HG03196 (cell line): ENCODE data around the gene ARHGAP12.
"Not testable (repeated sequence)": the region's sequence is repeated elsewhere in the genome, so short reads cannot be mapped to it uniquely, and the experiment has no call there.

ENCODE experiments used
- ATAC-seq: cut with Tn5 transposase; IDR thresholded peaks from one replicate; pipeline ENCODE4 v1.9.1; 2021; ENCODE audit not compliant: unreplicated experiment

The ARHGAP12 gene

GRCh38 chr10:31927565-31927883, 1.1 kb downstream of the ARHGAP12 start:
- ATAC-seq: no peak

DNA sequence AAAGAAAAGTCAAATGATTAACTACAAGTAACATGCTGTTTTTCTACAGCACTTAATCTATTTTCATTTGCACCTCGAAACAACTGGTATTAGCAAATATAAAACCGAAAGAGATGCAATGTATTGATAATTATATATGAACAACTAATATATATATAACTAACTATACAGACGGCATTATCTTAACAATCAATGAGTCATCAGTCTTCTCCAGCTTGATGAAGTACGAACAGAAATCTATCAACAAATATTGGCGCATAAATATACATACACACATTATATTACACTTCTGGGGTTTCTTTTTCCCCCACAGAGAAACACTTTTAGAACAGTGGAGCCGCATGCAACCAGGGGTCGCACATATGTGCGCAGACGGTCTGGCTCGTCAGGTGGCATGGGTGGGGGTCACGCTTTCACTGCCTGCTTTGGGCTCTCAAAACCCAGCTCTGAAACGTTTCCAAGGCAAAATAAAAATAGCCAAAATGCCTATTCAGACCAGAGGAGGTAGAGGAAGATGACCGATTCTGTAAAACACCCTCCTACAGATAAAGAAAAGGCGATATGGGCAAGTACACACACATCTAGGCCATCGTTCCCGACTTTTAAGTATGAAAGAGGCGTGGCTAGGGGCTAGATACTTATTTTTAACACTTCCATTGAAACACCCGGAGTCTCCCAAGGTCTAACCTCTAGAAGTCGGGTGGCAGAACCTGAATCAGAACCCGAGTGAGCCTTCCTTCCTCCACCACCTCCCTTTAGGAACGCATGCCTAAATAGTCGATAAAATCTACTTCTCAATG, 1.7 kb downstream of the ARHGAP12 start:
- no peak for ATAC-seq

GRCh38 chr10:31926160-31926559, 2.5 kb downstream of the ARHGAP12 start:
- no peak for ATAC-seq

- ATAC-seq: no peak
Measured at GRCh38 chr10:31924833-31925232, 3.8 kb downstream of the ARHGAP12 start.

- no peak for ATAC-seq
Measured at GRCh38 chr10:31923389-31923788, 5.2 kb downstream of the ARHGAP12 start.

- peak; percentile 60 for ATAC-seq
Measured at GRCh38 chr10:31921031-31921430, 7.6 kb downstream of the ARHGAP12 start.

DNA sequence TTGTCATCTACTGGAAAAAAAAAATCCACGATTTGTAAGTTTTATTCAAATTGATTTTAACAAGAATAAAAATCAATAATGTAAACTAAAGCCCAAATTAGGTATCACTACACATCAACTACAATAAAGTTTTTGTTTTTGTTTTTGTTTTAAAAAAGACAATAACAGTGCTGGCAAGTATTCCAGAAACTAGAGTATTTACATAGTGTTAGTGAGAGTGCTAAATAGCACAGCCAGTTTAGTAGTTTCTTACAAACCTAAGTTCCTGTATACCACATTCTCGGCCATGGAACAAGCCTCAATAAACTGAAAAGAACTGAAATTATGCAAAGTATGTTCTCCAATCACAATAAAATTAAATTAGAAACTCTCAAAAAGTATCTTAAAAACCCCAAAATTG, 8.1 kb downstream of the ARHGAP12 start:
- ATAC-seq: peak; percentile 32

- ATAC-seq: no peak
Measured at GRCh38 chr10:31918671-31919409, 9.8 kb downstream of the ARHGAP12 start.

DNA sequence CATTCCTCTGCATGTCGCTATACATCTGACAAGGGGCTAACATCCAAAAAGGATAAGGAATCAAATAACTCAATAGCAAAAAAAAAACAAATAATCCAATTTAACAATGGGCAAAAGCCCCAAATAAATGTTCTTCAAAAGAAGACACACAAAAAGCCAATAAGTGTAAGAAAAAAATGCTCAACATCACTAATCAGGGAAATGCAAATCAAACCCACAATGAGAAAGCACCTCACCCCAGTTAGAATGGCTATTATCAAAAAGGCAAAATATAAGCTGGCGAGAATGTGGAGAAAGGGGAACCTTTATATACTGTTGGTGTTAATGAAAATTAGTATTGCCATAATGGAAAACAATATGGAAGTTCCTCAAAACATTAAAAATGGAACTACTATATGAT, 14.3 kb downstream of the ARHGAP12 start:
- ATAC-seq: no peak

- ATAC-seq: no peak
Measured at GRCh38 chr10:31912898-31913850, 15.5 kb downstream of the ARHGAP12 start.

GRCh38 chr10:31912289-31912688, 16.3 kb downstream of the ARHGAP12 start:
- ATAC-seq: no peak

- ATAC-seq: no peak
Measured at GRCh38 chr10:31910016-31910415, 18.6 kb downstream of the ARHGAP12 start.

GRCh38 chr10:31908157-31908556, 20.5 kb downstream of the ARHGAP12 start:
- ATAC-seq: no peak

GRCh38 chr10:31906039-31906438, 22.6 kb downstream of the ARHGAP12 start:
- no peak for ATAC-seq

- ATAC-seq: no peak
Measured at GRCh38 chr10:31905586-31905985, 23.0 kb downstream of the ARHGAP12 start.

GRCh38 chr10:31902625-31903024, 26.0 kb downstream of the ARHGAP12 start:
- no peak for ATAC-seq

- no peak for ATAC-seq
Measured at GRCh38 chr10:31897506-31897905, 31.1 kb downstream of the ARHGAP12 start.

GRCh38 chr10:31896968-31897384, 31.7 kb downstream of the ARHGAP12 start:
- no peak for ATAC-seq

GRCh38 chr10:31895722-31896121, 32.9 kb downstream of the ARHGAP12 start:
- not testable (repeated sequence) for ATAC-seq

DNA sequence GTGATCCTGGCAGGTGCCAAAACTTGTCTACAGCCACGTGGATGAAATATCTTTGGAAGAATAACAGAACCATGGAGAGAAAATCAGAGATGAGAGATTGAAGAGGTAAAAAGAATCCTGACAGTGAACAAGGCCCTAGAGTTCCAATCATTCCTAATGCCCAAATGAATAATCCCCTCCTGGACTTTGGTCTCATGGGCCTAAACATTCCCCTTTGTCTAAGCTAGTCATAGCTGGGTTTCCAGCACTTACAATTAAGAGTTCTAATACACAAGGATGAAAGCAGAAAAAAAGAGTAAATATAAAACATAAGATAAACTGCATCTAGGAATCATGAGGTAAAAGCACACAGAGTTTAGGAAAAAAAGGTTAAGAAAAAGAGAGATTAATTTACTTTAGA, 40.2 kb downstream of the ARHGAP12 start:
- ATAC-seq: no peak

- no peak for ATAC-seq
Measured at GRCh38 chr10:31887850-31888249, 40.8 kb downstream of the ARHGAP12 start.
